IPS-18a (cell line): ENCODE data around the gene ZNF679.
"Not testable (repeated sequence)": the region's sequence is repeated elsewhere in the genome, so short reads cannot be mapped to it uniquely, and the experiment has no call there.

Experiments
- H3K27ac ChIP-seq: one replicate; pipeline ENCODE4 v1.5.1; 2013; ENCODE audit warnings: low read length
- H3K27me3 ChIP-seq: one replicate; pipeline ENCODE4 v1.6.1; 2013; ENCODE audit warnings: mild to moderate bottlenecking, low read length; ENCODE audit not compliant: control insufficient read depth, insufficient read depth
- H3K36me3 ChIP-seq: one replicate; pipeline ENCODE4 v1.6.1; 2013; ENCODE audit warnings: low read depth, low read length; ENCODE audit not compliant: control insufficient read depth
- H3K4me1 ChIP-seq: one replicate; pipeline ENCODE4 v1.6.1; 2013; ENCODE audit warnings: low read depth, low read length; ENCODE audit not compliant: control insufficient read depth
- H3K4me3 ChIP-seq: one replicate; pipeline ENCODE4 v1.5.1; 2013; ENCODE audit warnings: low read length
- H3K9ac ChIP-seq: one replicate; pipeline ENCODE4 v1.6.1; 2013; ENCODE audit warnings: mild to moderate bottlenecking, low read length, moderate library complexity
- H3K9me3 ChIP-seq: one replicate; pipeline ENCODE4 v1.6.1; 2013; ENCODE audit warnings: low read depth, low read length; ENCODE audit not compliant: control insufficient read depth

The ZNF679 gene

GRCh38 chr7:64313740-64314491, 85.6 kb downstream of the ZNF679 start, which contains the start of gene ZNF736:
ZNF736 (plus strand) TSS chr7:64313961; CDS start chr7:64314151, 190 bp downstream.
- H3K9me3 ChIP-seq: peaks cover 80% of the 10 kb centered on the region
- no peak within 1 kb of the TSS for H3K9ac ChIP-seq
- H3K27ac ChIP-seq: no peak within 1 kb of the TSS
- no peak within 1 kb of the TSS for H3K4me3 ChIP-seq
- no peaks in the 10 kb centered on the region for H3K27me3 ChIP-seq
- no peaks in the 10 kb centered on the region for H3K36me3 ChIP-seq
- no peaks in the 10 kb centered on the region for H3K4me1 ChIP-seq

GRCh38 chr7:64314566-64314965, 86.3 kb downstream of the ZNF679 start:
- H3K27ac ChIP-seq: no peak overlapping the region
- H3K9me3 ChIP-seq: peaks cover 75% of the 10 kb centered on the region
- no peak overlapping the region for H3K9ac ChIP-seq
- no peaks in the 10 kb centered on the region for H3K36me3 ChIP-seq
- H3K27me3 ChIP-seq: no peaks in the 10 kb centered on the region
- H3K4me1 ChIP-seq: no peaks in the 10 kb centered on the region
- H3K4me3 ChIP-seq: no peak overlapping the region

GRCh38 chr7:64316031-64316742, 87.9 kb downstream of the ZNF679 start:
- H3K27ac ChIP-seq, H3K9ac ChIP-seq, H3K4me1 ChIP-seq, H3K4me3 ChIP-seq, H3K27me3 ChIP-seq, H3K36me3 ChIP-seq: not testable (repeated sequence)
- peaks cover 67% of the 10 kb centered on the region for H3K9me3 ChIP-seq
